Kidney (tissue), 14 donors: Measurements from ENCODE around the gene C1orf21. TPM values are rescaled to one million over a fixed set of nuclear protein-coding genes. Genes with fewer than 3 reads are reported as not detected.

ENCODE experiments used
- DNase-seq, 5 donors: peaks; one replicate each; pipeline ENCODE4 v3.0.0-alpha.2; 2013 to 2020
- FAIRE-seq: peaks from 2 replicates; lab custom pipeline; 2012; peaks lifted over from hg19 to GRCh38; lab: Jason Lieb, UNC
- H3K27ac ChIP-seq, 2 donors: one replicate each; pipeline ENCODE4 v1.7.0; 2013; ENCODE audit warnings: low read depth in 2 of 2, low read length in 2 of 2, inconsistent platforms in 1 of 2
- H3K27me3 ChIP-seq: one replicate; pipeline ENCODE4 v1.7.1; 2013; ENCODE audit warnings: low read length, inconsistent platforms; ENCODE audit not compliant: control insufficient read depth, insufficient read depth
- H3K36me3 ChIP-seq, 3 donors: one replicate each; pipeline versions ENCODE4 v1.7.0 to v1.7.1; 2013; ENCODE audit warnings: low read length in 3 of 3, control low read depth in 1 of 3, inconsistent platforms in 1 of 3; ENCODE audit not compliant: insufficient read depth in 3 of 3, control insufficient read depth in 2 of 3
- H3K4me1 ChIP-seq, 3 donors: one replicate each; pipeline versions ENCODE4 v1.7.0 to v1.7.1; 2013; ENCODE audit warnings: low read length in 3 of 3, inconsistent platforms in 1 of 3, low read depth in 1 of 3; ENCODE audit not compliant: control insufficient read depth in 2 of 3, insufficient read depth in 2 of 3
- H3K4me3 ChIP-seq, 3 donors: one replicate each; pipeline versions ENCODE4 v1.7.0 to v1.8.1; 2013; ENCODE audit warnings: low read length in 3 of 3, control low read depth in 1 of 3, inconsistent platforms in 1 of 3
- H3K9ac ChIP-seq, 3 donors: one replicate each; pipeline versions ENCODE4 v1.7.0 to v1.7.1; 2013; ENCODE audit warnings: low read length in 3 of 3, control low read depth in 1 of 3, inconsistent platforms in 1 of 3
- H3K9me3 ChIP-seq, 3 donors: one replicate each; pipeline versions ENCODE4 v1.7.0 to v1.7.1; 2013; ENCODE audit warnings: low read length in 3 of 3, control low read depth in 1 of 3, inconsistent platforms in 1 of 3; ENCODE audit not compliant: control insufficient read depth in 2 of 3, insufficient read depth in 1 of 3
- intact Hi-C: fragments of 100-400 bp; cut with DNase I; formaldehyde crosslinking; loops from one replicate; pipeline ENCODE4 v1.11.1; 2022
- polyA plus RNA-seq: library from polyadenylated mRNA; stranded (reverse); fragments of 350-450 nt; fragmentation: Illumina TruSeq; extraction: RNeasy Lipid Tissue Mini Kit (QIAGEN cat#74804); gene quantifications from one replicate; pipeline ENCODE4 v1.2.3, GENCODE V29; 2014; ENCODE audit warnings: low read depth, low replicate concordance; ENCODE audit not compliant: insufficient read depth
- total RNA-seq: library from RNA; stranded (reverse); fragmentation: NEBNext Ultra II Directional; extraction: Animal tissue kit (Norgen Biotek cat#: 25700); gene quantifications from one replicate; pipeline ENCODE4 v1.2.1, GENCODE V29; 2021
- TF ChIP-seq, protein P1 (sequence below): IDR thresholded peaks from 3 replicates; pipeline ENCODE4 v1.5.1; 2012; ENCODE audit warnings: mild to moderate bottlenecking, moderate library complexity, borderline replicate concordance; ENCODE audit not compliant: insufficient read depth; ENCODE audit errors: extremely low read depth
- donor health status: control.
- donor health status: control.
- donor health status: control.
- donor health status: control.
- donor health status: control.
- donor health status: DM: yes; HTN: yes; CAD: no.
- donor health status: Normal renal cell carcinoma (clear cell type).

The C1orf21 gene
- total and polyA plus RNA-seq, 2 donors from 2014 or later = 18.3 to 18.6 TPM

DNA sequence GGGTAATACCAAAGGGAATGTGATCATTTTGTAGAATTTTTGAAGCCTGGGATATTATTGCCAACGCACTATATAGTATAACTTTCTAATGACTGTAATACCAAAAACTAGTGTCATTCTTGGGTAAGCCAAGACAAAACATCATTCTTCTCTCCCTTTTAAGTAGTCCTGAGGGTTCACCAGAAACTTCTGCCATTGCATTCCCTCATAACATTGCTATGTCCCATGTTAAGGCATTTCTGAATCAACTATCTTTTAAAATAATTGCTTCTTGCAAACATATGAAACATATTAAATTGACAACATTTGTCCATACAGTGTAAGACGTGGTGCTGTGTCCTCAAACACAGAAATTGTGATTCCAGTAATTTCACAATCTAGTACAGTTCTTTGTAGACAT, 29.9 kb upstream of the C1orf21 start:
- TF ChIP-seq, protein P1, sequence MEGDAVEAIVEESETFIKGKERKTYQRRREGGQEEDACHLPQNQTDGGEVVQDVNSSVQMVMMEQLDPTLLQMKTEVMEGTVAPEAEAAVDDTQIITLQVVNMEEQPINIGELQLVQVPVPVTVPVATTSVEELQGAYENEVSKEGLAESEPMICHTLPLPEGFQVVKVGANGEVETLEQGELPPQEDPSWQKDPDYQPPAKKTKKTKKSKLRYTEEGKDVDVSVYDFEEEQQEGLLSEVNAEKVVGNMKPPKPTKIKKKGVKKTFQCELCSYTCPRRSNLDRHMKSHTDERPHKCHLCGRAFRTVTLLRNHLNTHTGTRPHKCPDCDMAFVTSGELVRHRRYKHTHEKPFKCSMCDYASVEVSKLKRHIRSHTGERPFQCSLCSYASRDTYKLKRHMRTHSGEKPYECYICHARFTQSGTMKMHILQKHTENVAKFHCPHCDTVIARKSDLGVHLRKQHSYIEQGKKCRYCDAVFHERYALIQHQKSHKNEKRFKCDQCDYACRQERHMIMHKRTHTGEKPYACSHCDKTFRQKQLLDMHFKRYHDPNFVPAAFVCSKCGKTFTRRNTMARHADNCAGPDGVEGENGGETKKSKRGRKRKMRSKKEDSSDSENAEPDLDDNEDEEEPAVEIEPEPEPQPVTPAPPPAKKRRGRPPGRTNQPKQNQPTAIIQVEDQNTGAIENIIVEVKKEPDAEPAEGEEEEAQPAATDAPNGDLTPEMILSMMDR = no peak
- DNase-seq (no peak), FAIRE-seq (no peak)
- H3K4me3 ChIP-seq = no peak overlapping the region
- no peaks in the 10 kb centered on the region for H3K27me3 ChIP-seq
- H3K36me3 ChIP-seq = no peaks in the 10 kb centered on the region
- intact Hi-C loops = no loop called here
- no peak overlapping the region for H3K27ac ChIP-seq
- H3K9ac ChIP-seq = no peak overlapping the region
- no peaks in the 10 kb centered on the region for H3K9me3 ChIP-seq
- no peaks in the 10 kb centered on the region for H3K4me1 ChIP-seq

DNA sequence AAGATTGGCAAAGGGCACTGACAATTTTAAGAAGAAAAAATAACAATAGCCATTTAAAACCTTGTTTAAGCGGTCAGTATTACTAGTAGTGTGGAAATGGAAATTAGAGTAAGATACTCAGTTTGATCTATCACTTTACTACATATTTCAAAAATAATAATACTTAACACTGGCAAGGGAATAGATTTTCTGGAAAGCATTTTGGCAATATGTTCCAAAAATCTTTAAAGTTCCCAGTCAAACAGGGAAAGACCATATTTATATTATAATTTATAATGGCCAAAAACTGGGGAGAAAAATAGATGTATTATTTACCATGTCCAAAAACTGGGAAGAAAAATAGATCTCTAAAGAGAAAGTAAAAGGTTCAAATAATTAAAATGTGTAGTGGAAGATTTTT, 28.6 kb upstream of the C1orf21 start:
- Histone ChIP-seq H3K9ac (no peak overlapping the region), H3K4me3 (no peak overlapping the region), H3K27me3 (no peaks in the 10 kb centered on the region), H3K4me1 (no peaks in the 10 kb centered on the region), H3K36me3 (no peaks in the 10 kb centered on the region), H3K27ac (no peak overlapping the region), H3K9me3 (no peaks in the 10 kb centered on the region)
- TF ChIP-seq, protein P1 = no peak
- intact Hi-C loops = no loop called here
- DNase-seq = no peak
- no peak for FAIRE-seq

- DNase-seq = no peak
- no peak overlapping the region for H3K27ac ChIP-seq
- H3K36me3 ChIP-seq = no peaks in the 10 kb centered on the region
- FAIRE-seq = no peak
- no peaks in the 10 kb centered on the region for H3K4me1 ChIP-seq
- H3K27me3 ChIP-seq = no peaks in the 10 kb centered on the region
- H3K9me3 ChIP-seq = no peaks in the 10 kb centered on the region
- H3K4me3 ChIP-seq = no peak overlapping the region
- H3K9ac ChIP-seq = no peak overlapping the region
- intact Hi-C loops = no loop called here
- TF ChIP-seq, protein P1 = no peak
Measured at GRCh38 chr1:184359909-184360308, 26.9 kb upstream of the C1orf21 start.

DNA sequence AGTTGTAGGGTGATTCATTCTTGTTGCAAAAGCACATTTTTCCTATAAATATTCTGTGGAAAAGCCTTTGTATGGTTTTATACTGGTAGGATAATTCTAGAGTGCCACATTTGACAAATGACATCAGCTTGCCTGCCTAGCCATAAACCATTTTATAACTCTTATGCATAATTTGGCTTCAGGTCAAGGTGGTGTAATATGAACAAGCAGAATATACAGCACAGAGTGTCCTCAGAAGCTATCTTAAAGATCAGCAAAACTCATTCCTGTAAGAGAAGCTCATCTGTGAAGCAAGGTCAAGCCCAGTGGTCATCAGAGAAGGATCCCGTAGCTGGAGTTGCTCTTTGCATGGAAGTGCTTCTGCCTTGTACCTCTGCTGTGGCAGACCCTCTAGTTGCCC, 24.0 kb upstream of the C1orf21 start:
- Histone ChIP-seq H3K4me3 (no peak overlapping the region), H3K27me3 (no peaks in the 10 kb centered on the region), H3K9me3 (no peaks in the 10 kb centered on the region), H3K9ac (no peak overlapping the region), H3K27ac (no peak overlapping the region), H3K4me1 (no peaks in the 10 kb centered on the region), H3K36me3 (no peaks in the 10 kb centered on the region)
- intact Hi-C loops = no loop called here
- FAIRE-seq (no peak), DNase-seq (no peak)
- TF ChIP-seq, protein P1 = no peak
